HepG2 (cell line): ENCODE data around the gene SF1. TPM values are rescaled to one million over a fixed set of nuclear protein-coding genes. Genes with fewer than 3 reads are reported as not detected.

Experiments
- ATF7 ChIP-seq, 2 experiments: fragments of 450-650 bp in 1 of 2; sonication (generic) in 1 of 2; formaldehyde crosslinking in 1 of 2; IDR thresholded peaks; 2 replicates each; pipeline versions ENCODE4 v1.4.0 to v1.6.1; 2016 to 2020; ENCODE audit warnings: antibody characterized with exemption in 1 of 2, mild to moderate bottlenecking in 1 of 2, missing genetic modification reagents in 1 of 2
- ATF7-NPFF ChIP-seq: sonication (generic); formaldehyde crosslinking; IDR thresholded peaks from 2 replicates; pipeline ENCODE4 v1.8.1; 2023; ENCODE audit warnings: mild to moderate bottlenecking, low read depth, missing genetic modification reagents, moderate library complexity
- CHD2 ChIP-seq: IDR thresholded peaks from 2 replicates; pipeline ENCODE4 v1.6.1; 2011; ENCODE audit warnings: low read depth, low read length, improper control_type of control experiment
- EEA1 ChIP-seq: sonication (generic); formaldehyde crosslinking; IDR thresholded peaks from 2 replicates; pipeline ENCODE4 v1.5.1; 2020; ENCODE audit warnings: mild to moderate bottlenecking, missing genetic modification reagents, borderline replicate concordance
- GMEB2 ChIP-seq: IDR thresholded peaks from 2 replicates; pipeline ENCODE4 v1.6.1; 2016; ENCODE audit warnings: missing biosample characterization, missing genetic modification reagents, low read depth
- ISX ChIP-seq: sonication (generic); formaldehyde crosslinking; conservative IDR thresholded peaks from 2 replicates; pipeline ENCODE4 v1.5.0; 2020; ENCODE audit warnings: missing genetic modification reagents
- MED1 ChIP-seq: sonication (generic); formaldehyde crosslinking; IDR thresholded peaks from 2 replicates; pipeline ENCODE4 v1.4.0; 2020; ENCODE audit warnings: missing genetic modification reagents
- MIER3 ChIP-seq: IDR thresholded peaks from 2 replicates; pipeline ENCODE4 v1.6.1; 2016; ENCODE audit warnings: missing compliant biosample characterization, borderline replicate concordance
- POLR2G ChIP-seq: fragments of 200-400 bp; formaldehyde crosslinking; IDR thresholded peaks from 2 replicates; pipeline ENCODE4 v1.6.1; 2018; ENCODE audit warnings: mild to moderate bottlenecking, low read depth, low read length, moderate library complexity
- RFXANK ChIP-seq: IDR thresholded peaks from 2 replicates; pipeline ENCODE4 v1.6.1; 2016
- THAP11 ChIP-seq: IDR thresholded peaks from 2 replicates; pipeline ENCODE4 v1.6.1; 2016; ENCODE audit warnings: missing biosample characterization, missing genetic modification reagents
- YEATS4 ChIP-seq: sonication (generic); formaldehyde crosslinking; IDR thresholded peaks from 2 replicates; pipeline ENCODE4 v1.4.0; 2020; ENCODE audit warnings: missing genetic modification reagents, borderline replicate concordance
- ZFP36L1 ChIP-seq: sonication (generic); formaldehyde crosslinking; IDR thresholded peaks from 2 replicates; pipeline ENCODE4 v1.8.0; 2022; ENCODE audit warnings: mild to moderate bottlenecking, missing genetic modification reagents, moderate library complexity
- ZFP91 ChIP-seq: sonication (generic); formaldehyde crosslinking; IDR thresholded peaks from 2 replicates; pipeline ENCODE4 v1.9.0; 2022; ENCODE audit warnings: missing genetic modification reagents, mild to moderate bottlenecking, borderline replicate concordance
- ZIK1 ChIP-seq: sonication (generic); formaldehyde crosslinking; IDR thresholded peaks from 2 replicates; pipeline ENCODE4 v1.5.0; 2020; ENCODE audit warnings: mild to moderate bottlenecking, low read depth, missing genetic modification reagents, borderline replicate concordance
- ZNF160 ChIP-seq: sonication (generic); formaldehyde crosslinking; IDR thresholded peaks from 2 replicates; pipeline ENCODE4 v1.8.0; 2022; ENCODE audit warnings: mild to moderate bottlenecking, inconsistent platforms, missing genetic modification reagents
- ZNF224 ChIP-seq: sonication (generic); formaldehyde crosslinking; IDR thresholded peaks from 2 replicates; pipeline ENCODE4 v1.5.0; 2020; ENCODE audit warnings: mild to moderate bottlenecking, missing genetic modification reagents
- ZNF235 ChIP-seq: sonication (generic); formaldehyde crosslinking; IDR thresholded peaks from 2 replicates; pipeline ENCODE4 v1.8.1; 2023; ENCODE audit warnings: mild to moderate bottlenecking, missing genetic modification reagents, borderline replicate concordance
- ZNF333 ChIP-seq: sonication (generic); formaldehyde crosslinking; IDR thresholded peaks from 2 replicates; pipeline ENCODE4 v1.4.0; 2020; ENCODE audit warnings: mild to moderate bottlenecking, missing genetic modification reagents, borderline replicate concordance
- ZNF441 ChIP-seq: sonication (generic); formaldehyde crosslinking; IDR thresholded peaks from 2 replicates; pipeline ENCODE4 v1.7.0; 2021; ENCODE audit warnings: missing genetic modification reagents, borderline replicate concordance
- ZNF496 ChIP-seq: sonication (generic); formaldehyde crosslinking; IDR thresholded peaks from 2 replicates; pipeline ENCODE4 v1.8.1; 2023; ENCODE audit warnings: mild to moderate bottlenecking, moderate library complexity, missing genetic modification reagents; ENCODE audit not compliant: insufficient replicate concordance
- ZNF780A ChIP-seq: sonication (generic); formaldehyde crosslinking; IDR thresholded peaks from 2 replicates; pipeline ENCODE4 v1.8.0; 2022; ENCODE audit warnings: mild to moderate bottlenecking, missing genetic modification reagents, moderate library complexity
- polyA plus RNA-seq, 8 experiments: library from polyadenylated mRNA; depleted of rRNA in 3 of 8; stranded (reverse) in 7 of 8; unstranded in 1 of 8; fragments of >200 nt; fragmentation: Illumina TruSeq in 4 of 8; extraction: Trizol in 4 of 8; gene quantifications; 2 replicates each; pipeline versions ENCODE4 v1.2.1 to v1.2.3, GENCODE V29; 2011 to 2016; ENCODE audit warnings: low read depth in 4 of 8, missing spikeins in 1 of 8, mixed read lengths in 1 of 8; ENCODE audit not compliant: insufficient read depth in 1 of 8
- total RNA-seq, 5 experiments: library from RNA; depleted of rRNA; stranded (reverse); fragments of >200 nt; fragmentation: Illumina TruSeq; extraction: Trizol; gene quantifications; 2 replicates each; pipeline ENCODE4 v1.2.3, GENCODE V29; 2016; ENCODE audit warnings: low read depth in 1 of 5
- TF ChIP-seq, protein P1 (sequence below): sonication (generic); formaldehyde crosslinking; IDR thresholded peaks from 2 replicates; pipeline ENCODE4 v1.5.1; 2020; ENCODE audit warnings: missing genetic modification reagents, mild to moderate bottlenecking, borderline replicate concordance
- TF ChIP-seq, protein P2 (sequence below): sonication (generic); formaldehyde crosslinking; IDR thresholded peaks from 2 replicates; pipeline ENCODE4 v1.5.0; 2020; ENCODE audit warnings: mild to moderate bottlenecking, low read depth, missing genetic modification reagents, borderline replicate concordance

Gene SF1
- total and polyA plus RNA-seq, 2 of the 13 experiments (the other 11 are each of a cell fraction or from before 2014, with no cell fraction given) = 55.5 to 70.4 TPM

- peak; percentile 90 for TF ChIP-seq MIER3 (CRISPR knock-in tag)
- TF ChIP-seq ZFP36L1 = peak; percentile 29; the same call in 1 of the 2 replicates
- peak; percentile 83 for TF ChIP-seq POLR2G
- peak; percentile 81; the same call in 1 of the 2 replicates for TF ChIP-seq ZFP91 (CRISPR knock-in tag)
- TF ChIP-seq CHD2 = no peak
- TF ChIP-seq, protein P1, sequence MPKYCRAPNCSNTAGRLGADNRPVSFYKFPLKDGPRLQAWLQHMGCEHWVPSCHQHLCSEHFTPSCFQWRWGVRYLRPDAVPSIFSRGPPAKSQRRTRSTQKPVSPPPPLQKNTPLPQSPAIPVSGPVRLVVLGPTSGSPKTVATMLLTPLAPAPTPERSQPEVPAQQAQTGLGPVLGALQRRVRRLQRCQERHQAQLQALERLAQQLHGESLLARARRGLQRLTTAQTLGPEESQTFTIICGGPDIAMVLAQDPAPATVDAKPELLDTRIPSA = no peak
- TF ChIP-seq ZIK1 (CRISPR knock-in tag) = peak; percentile 51; the same call in 1 of the 2 replicates
- TF ChIP-seq ZNF160 (CRISPR knock-in tag) = peak; percentile 61; the same call in 1 of the 2 replicates
- peak; percentile 64 for TF ChIP-seq GMEB2 (CRISPR knock-in tag)
- TF ChIP-seq ZNF441 (CRISPR knock-in tag) = no peak
- TF ChIP-seq ZNF496 (CRISPR knock-in tag) = no peak
- TF ChIP-seq ZNF224 = 0 out of 2 replicates have a peak, but pooled peaks have one; percentile 36
- TF ChIP-seq YEATS4 (CRISPR knock-in tag) = peak; percentile 65; the same call in 1 of the 2 replicates
- TF ChIP-seq, protein P2, sequence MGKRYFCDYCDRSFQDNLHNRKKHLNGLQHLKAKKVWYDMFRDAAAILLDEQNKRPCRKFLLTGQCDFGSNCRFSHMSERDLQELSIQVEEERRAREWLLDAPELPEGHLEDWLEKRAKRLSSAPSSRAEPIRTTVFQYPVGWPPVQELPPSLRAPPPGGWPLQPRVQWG (CRISPR knock-in tag) = no peak
- TF ChIP-seq RFXANK = no peak
- TF ChIP-seq THAP11 (CRISPR knock-in tag) = peak; percentile 99
- TF ChIP-seq ISX (CRISPR knock-in tag) = no peak
- TF ChIP-seq ATF7 (IDR thresholded peaks at IDR 0.05) = no peak
- TF ChIP-seq ATF7 (CRISPR knock-in tag; IDR thresholded peaks at IDR 0.05) = peak; percentile 46; the same call in 1 of the 2 replicates
- peak; percentile 57; the same call in 1 of the 2 replicates for TF ChIP-seq MED1 (CRISPR knock-in tag)
- TF ChIP-seq ATF7-NPFF (CRISPR knock-in tag) = no peak
- no peak for TF ChIP-seq ZNF235 (CRISPR knock-in tag)
- no peak for TF ChIP-seq ZNF333 (CRISPR knock-in tag)
- TF ChIP-seq ZNF780A = no peak
- no peak for TF ChIP-seq EEA1 (CRISPR knock-in tag)
These were observed 32.0 kb upstream of the SF1 start, which contains the start of gene MEN1 (continued) for GRCh38 chr11:64810271-64810890.
